HG02943 (cell line): ENCODE measurements around the gene MS4A10.

Experiments
- ATAC-seq: cut with Tn5 transposase; IDR thresholded peaks from one replicate; pipeline ENCODE4 v1.9.1; 2021; ENCODE audit warnings: mild to moderate bottlenecking, low read depth, moderate library complexity; ENCODE audit not compliant: unreplicated experiment

MS4A10 gene

DNA sequence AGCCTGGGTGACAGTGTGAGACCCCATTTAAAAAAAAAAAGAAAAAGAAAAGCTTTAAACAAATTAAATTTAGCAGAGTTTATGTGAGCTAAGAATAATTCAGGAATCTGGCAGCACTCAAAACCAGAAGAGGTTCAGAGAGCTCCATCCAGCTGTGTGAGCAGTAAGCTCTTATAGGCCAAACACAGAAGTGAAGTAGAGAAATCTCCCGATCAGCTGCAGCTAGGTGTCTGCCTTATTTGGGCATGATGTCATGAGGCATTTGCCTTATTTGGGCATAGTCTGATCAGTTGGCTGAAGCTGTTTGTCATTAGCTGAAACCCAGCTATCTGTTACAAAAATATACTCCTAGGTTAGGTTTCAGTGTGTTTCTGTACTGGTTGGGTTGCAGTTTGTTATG, 20.3 kb upstream of the MS4A10 start:
- ATAC-seq = no peak

DNA sequence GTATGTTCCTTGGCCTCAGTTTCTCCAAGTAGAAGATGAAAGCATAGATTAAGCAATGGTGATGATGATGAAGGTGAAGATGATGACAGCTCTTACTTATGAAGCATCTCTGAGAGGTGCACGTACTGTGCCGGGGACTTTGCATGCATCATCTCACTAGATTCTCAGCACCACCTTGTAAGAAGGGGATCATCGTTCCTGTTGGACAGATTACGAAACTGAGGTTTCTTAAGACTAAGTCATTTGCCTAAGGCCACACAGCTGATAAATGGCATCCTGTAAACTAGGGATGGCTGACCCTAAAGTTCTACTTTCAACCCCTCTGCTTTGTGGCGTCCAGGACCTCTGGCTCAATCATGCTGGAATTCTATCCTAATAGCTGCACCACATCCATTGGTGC, 19.8 kb upstream of the MS4A10 start:
- no peak for ATAC-seq

DNA sequence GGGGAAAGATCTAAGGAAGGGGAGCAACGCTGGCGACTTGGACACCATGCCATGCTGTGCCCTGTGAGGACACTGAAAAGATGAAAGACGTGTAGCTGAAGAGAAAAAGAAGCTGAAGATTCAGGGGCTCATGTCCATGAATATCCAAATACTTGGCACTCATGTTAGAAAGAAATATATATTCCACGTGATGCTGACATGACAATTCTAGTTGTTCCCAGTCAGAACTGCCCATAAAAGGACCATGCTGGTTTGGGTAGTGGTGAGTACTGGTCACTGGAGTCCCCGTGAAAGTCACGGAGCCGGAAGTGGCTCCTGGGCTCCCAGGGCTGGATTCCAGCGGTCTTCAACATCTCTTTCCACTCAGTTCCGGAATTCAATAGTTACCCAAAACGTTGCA, 18.6 kb upstream of the MS4A10 start:
- ATAC-seq = no peak

DNA sequence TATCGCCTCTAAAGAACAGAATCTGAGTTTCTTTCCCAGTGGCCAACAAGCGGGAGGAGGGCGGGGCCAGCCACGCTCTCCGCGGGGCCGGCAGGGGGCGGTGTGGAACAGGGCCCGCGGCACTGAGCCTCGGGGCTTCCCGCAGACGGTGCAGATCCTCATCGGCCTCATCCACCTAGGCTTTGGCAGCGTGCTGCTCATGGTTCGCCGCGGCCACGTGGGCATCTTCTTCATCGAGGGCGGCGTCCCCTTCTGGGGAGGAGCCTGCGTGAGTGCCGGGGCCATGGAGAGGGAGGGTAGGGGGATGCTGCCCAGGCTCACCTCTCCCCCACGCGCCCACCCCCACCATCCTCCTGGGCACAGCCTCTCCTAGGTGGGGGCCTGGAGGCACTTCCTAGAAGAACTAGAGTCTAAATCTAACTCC, 17.7 kb upstream of the MS4A10 start:
- ATAC-seq = no peak

DNA sequence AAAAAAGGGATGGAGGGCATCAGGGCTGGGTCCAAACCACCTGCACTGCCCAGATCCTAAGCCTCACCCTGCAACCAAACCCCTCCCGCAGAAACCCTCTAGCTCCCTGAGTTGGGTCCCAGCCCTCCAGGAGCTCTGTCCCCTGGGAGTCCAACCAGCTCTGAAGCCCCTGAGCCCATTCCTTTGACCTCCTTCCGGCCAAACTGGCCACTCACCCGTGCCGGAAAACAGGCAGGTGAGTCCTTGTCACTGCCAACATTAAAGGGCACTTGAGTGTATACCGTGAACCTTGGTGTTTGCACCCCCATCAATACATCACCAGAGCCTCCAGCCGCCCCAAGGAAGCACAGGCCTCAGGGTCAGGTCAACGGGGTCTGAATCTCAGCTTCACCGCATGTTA, 16.9 kb upstream of the MS4A10 start:
- ATAC-seq = no peak

DNA sequence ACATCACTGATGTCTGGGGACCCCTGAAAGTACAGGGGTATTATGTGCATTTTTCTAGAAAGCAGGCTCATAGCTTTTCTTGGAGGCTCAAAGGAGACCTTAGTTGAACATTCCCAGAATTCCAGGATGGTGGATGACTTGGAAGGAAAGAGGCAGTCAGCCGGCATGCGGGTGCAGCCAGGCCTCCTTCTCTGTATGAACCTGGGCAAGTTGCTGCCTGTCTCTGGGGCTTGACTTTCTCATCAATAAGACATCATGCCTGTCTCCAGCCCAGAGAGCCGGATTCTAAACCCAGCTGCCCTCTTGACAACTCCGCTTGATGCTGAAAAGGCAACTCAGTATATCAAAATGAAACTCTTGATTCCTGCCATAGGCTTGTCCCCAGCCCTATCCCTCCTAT, 15.9 kb upstream of the MS4A10 start:
- no peak for ATAC-seq

DNA sequence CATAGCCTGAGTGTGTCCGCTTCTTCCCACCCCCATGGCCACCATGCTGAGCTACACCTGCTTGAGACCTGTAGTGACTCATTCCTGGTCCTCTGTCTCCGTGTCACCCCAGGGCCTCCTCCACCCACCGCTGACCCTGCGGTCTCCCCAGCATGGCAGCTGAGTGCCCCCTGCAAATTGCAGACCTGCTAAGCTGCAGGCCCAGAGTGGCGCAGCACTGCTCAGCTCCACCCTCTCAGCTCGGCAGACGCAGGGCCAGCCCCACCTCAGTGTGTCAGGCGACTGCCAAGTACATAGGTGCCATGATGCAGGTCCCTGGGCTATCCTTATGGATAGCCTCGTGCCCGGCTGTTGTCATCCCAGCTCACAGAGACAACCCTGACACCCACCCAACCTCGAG, 15.3 kb upstream of the MS4A10 start:
- ATAC-seq = no peak

DNA sequence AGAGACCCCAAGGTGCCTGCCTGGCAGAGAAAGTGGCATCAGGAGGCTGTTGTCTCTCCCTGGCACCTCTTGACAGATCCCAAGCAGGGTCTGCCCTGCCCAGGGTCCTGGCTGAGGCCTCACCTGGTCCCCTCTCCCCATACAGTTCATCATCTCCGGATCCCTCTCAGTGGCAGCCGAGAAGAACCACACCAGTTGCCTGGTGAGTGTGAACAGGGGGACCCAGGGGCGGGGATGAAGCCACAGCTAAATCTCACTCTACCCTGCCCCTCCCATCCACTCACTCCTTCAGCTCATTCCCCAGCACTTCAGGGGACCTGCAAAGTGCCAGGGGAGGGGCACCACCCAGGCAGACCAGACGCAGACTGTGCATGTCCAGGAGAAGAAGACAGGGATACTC, 14.0 kb upstream of the MS4A10 start:
- ATAC-seq = no peak

DNA sequence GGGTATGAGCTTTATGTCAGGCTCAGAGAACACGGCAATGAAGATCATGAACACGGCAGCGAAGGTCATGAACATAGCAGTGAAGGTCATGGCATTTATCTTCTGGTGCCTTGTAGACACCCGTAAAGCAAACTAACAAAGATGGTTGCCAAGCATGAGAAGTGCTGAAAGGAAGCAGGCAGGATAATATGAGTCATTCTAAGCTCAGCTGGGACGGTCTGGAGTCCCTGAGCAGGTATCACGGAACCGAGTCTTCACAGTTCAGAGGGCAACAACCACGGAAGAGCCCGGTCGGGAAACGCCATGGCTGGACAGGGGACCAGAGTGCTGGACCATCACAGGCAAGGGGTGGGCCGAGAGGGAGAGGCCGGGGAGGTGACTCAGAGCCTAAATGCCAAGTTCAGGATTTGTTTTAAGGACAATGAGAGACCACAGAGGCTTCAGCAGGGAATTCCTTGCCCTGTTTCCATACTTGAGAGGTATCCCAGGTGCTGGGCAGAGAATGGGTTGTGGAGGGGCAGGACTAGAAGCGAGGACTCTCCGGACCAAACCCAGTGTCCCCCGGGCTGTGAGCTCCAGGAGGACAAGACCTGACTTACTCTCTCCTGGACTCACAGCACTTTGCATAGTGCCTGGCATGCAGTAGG, 13.1 kb upstream of the MS4A10 start:
- ATAC-seq = no peak

DNA sequence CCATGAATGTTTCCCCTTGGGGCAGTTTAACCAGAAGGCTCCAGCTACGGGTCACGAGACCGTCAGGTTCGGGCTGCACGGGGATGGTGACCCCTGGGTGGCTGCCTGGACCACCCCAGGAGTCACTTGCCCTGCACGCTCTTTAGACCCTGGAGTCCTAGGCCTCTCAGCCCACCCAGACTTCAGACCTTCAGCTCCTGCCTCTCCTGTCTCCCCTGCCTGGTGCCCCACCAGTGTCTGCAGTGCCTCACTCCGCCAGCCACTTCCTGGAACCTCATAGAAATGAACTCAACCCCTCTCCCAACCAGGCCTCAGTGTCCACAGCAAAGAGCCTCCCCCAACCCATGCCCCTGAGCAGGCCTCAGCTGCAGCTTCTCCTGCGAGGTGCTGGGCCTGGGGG, 12.5 kb upstream of the MS4A10 start:
- no peak for ATAC-seq

DNA sequence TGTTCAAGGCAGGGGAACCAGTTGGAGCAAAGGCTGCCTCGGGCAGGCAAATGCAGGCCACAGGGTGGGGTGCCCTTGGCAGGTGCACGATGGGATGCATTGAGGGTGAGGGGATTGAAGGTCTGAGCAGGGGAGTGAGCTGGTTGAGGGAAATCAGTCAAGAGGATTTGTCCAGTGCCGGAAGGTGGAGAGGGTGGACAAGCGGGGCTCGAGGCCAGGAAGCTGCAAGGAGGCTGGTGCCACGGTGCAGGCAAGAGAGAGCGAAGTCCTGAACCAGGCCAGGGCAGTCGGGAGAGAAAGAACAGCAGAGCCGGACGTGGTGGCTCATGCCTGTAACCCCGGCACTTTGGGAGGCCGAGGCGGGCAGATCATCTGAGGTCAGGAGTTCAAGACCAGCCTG, 10.4 kb upstream of the MS4A10 start:
- no peak for ATAC-seq

DNA sequence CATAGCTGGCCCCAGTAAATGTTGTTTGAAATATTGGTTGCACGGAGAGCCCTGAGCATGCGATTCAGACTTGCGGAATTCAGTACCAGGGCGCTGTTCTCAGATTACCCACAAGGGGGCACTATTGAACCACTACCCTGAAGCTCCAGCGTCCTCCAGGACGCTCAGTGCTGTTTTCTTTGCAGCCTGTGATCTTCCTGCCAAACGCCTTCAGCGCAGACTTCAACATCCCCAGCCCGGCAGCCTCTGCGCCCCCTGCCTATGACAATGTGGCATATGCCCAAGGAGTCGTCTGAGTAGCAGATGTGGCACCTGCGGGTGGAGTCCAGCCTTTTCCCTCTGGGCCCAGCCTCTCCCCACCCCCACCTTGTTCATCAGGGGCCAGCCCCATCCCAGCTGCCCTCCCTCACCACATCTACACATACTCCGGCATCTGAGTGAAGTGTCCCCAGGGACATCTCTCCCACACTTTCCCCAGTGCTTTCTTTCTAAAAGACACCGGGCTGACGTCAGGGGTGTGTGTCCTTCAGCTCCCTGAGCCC, 9.6 kb upstream of the MS4A10 start:
- ATAC-seq = peak; percentile 81

DNA sequence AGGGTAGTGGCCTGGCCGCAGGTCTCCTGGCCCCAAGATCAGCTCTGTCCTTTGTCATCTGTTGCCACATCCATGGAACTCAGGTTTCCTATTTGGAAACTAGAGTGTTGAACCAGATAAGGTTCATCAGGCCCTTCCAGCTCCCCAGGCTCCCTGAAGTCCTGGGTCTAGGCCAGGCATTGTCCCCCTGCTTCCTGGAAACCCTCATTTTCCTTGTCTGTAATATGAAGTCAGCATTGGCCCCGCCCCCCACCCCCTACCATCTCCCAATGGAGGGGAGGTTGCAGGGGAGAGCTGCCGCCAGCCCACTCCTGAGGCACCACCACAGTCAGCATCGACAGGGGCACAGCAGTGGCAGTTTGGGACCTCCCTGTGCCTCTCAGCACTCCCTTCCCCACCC, 9.0 kb upstream of the MS4A10 start:
- no peak for ATAC-seq

DNA sequence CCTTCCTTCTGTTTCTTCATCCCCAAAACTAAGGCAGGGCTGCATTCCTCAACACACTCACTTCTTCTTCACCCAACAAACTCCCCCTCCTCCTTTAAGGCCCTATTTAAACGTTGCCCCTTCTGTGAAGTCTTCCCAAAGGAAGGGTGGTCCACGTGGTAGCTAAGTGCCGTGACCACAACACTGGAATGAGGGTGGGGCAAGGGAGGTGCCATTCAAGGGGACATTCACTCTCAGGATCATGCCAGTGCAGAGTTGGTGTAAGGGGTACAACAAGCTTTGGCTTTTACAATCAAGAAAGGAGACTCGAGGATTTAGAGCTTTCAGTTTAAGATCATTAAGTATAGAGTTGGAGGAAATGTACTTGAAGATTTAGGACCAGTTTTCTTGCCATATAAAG, 8.0 kb upstream of the MS4A10 start:
- ATAC-seq = no peak

DNA sequence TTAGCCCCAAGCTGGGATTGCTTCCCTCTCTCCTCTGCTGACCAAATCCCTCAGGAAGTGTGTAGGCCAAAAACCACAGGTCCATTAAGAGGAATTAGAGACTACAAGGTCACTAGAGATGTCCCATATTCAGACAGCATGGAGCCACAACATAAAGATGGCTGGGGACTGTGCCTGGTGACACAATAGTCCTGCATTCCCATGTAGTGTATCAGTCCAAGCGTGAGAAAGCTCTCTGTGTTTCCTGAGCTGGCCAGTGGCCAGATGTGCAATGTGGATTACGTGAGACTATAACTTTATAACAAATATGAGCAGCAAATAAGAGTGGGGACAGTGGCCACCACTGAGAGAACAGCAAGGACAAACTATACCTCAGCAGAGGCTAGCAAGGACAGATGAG, 7.6 kb upstream of the MS4A10 start:
- no peak for ATAC-seq

DNA sequence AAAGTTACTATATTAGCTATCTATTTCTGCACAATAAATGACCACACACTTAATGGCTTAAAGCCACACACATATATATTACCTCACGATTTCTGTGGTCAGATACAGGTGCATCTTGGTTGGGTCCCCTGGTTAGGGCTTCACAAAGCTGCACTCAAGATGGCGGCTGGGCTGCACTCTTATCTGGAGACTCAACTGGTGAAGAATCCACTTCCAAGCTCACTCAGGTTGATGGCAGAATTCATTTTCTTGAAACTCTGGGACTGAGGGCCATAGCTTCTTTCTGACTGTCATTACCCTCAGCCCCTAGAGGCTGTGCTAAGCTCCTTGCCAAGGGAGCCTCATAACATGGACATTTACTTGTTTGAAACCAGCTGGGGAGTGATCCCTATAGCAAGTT, 5.1 kb upstream of the MS4A10 start:
- no peak for ATAC-seq

DNA sequence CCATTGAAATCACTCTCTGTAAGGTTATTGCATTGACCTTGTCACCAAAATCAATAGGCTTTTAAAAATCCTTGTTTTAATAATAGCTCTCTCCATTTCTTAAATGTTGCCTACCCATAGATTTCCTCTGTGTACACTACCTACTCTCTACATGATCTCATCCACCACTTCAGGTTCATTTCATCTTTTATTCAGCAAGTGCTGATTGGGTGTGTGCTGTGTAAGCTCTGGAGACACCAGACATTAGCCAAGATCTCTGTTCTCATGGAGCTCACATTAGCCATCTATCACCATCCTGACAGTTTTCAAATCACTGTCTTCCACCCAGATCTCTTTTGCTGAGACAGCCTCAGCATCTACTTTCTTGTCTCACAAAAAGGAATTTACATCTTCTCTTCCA, 4.4 kb upstream of the MS4A10 start:
- ATAC-seq = no peak

DNA sequence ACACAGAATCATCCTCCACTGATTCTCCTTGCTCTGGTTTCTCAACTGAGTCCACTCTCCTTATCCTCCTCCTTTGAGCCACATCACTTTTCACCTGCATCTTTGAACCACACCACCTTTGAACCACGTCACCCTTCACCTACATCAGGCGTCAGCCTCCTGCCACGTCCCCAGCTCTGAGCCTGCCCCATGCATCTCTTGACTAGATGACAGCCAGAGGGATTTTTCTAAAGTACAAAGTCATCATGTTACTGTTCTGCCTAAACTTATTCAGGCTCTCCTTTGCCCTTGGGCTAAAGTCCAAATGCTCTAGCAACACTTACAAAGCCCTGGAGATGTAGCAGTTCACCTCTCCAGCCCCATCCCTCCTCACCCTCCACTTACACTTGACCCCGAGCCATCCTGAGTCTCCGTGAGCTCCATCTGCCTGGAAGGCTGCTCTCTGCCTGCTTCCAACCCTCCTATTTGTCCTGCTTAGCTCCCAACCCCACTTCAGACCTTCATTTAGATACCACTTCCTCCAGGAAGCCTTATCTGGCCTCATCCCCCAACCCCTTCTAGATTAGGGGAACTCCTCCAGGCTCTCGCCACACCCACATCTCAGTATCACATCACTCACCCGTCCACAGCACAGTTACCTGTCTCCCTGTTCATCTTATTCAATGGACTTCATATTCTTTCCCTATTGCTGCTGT, 3.7 kb upstream of the MS4A10 start:
- no peak for ATAC-seq

DNA sequence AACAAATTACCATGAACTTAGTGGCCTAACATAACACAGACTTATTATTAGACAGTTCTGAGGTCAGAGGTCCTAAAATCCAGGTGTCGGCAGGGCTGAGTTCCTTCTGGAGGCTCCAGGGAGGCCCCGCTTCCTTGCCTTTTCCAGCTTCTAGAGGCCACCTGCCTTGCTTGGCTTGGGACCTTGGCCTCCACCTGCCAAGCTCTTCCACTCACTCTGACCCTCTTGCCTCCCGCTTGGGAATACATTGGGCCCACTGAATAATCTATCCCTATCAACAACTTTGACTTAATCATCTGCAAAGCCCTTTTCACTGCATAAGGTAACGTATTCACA, 3.2 kb upstream of the MS4A10 start:
- ATAC-seq = no peak

DNA sequence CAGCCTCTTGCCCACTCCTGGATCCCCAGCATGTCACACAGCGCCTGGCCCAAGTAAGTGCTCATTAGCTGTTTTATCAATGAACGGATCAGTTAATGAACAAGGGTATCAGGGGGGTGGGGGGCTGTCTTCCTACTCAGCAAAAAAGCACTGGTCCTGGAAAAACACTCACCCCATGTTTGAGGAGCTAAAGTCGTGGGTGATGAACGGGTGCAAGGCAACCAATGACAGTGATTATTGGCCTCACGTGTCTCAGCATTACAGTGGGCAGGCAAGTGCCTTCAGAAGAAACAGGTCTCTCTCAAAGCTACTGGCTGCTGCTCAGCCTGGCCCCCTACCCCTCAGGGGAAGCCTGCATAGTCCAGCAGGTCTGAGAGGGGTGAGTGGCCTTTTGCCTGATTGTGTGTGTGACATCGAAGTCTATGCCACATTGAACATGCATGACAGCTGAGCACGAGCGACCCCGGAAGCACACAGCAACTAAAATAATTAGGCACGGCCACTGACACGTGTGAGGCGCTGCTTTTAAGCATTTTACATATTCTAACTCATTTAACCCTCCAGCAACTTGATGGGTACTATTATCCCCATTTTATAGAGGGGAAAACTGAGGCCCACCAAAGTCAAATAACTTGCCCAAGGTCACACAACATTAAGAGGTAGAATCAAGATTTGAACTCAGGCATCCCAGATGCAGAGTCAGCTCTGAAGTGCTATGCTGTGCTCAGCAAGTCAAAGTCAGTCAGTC, 2.6 kb upstream of the MS4A10 start:
- no peak for ATAC-seq

DNA sequence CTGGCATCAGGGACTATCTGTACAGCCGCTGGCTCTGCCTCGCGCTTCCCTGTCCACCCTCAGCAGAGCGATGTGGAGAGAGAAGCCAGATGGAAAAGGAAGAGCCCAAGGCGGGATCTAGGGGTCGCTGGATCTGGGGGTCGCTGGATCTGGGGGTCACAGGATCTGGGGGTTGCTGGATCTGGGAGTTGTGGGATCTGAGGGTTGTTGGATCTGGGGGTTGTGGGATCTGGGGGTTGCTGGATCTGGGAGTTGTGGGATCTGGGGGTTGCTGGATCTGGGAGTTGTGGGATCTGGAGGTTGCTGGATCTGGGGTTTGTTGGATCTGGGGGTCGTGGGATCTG, 2.0 kb upstream of the MS4A10 start:
- ATAC-seq = no peak

DNA sequence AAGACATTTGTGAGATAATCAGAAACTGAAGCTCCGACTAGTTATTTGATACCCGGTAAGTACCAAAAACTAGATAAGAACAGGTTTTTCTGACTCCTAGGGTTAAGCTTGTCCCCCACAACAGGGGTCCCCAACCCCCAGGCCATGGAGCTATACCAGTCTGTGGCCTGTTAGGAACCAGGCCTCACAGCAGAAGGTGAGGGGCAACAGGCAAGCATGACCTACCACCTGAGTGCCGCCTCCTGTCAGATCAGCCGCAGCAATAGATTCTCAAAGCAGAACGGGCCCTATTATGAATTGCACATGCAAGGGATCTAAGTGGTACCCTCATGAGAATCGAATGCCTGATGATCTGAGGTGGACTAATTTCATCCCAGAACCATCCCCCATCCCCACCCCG, 1.2 kb upstream of the MS4A10 start:
- no peak for ATAC-seq
